EL (cell line): Measurements from ENCODE around the gene DYNLT1.
A peak's percentile ranks its signal among the peaks of the same experiment; 100 is the strongest.
"Not testable (repeated sequence)": the region's sequence is repeated elsewhere in the genome, so short reads cannot be mapped to it uniquely, and the experiment has no call there.

Experiments used
- DNase-seq: peaks from one replicate; pipeline ENCODE4 v3.0.0-alpha.2; 2016

Gene DYNLT1

GRCh38 chr6:158620963-158621693 lies 23.4 kb downstream of the DYNLT1 start:
- DNase-seq, result no peak

GRCh38 chr6:158619922-158620801 lies 24.4 kb downstream of the DYNLT1 start:
- no peak for DNase-seq

GRCh38 chr6:158618289-158618688 lies 26.3 kb downstream of the DYNLT1 start:
- DNase-seq, result not testable (repeated sequence)

- DNase-seq, result not testable (repeated sequence)
Observed at GRCh38 chr6:158614606-158615005, 29.9 kb downstream of the DYNLT1 start.

GRCh38 chr6:158611541-158612370 lies 32.8 kb downstream of the DYNLT1 start:
- DNase-seq, result no peak

- no peak for DNase-seq
Observed at GRCh38 chr6:158611039-158611438, 33.5 kb downstream of the DYNLT1 start.

- DNase-seq, result peak; percentile 12
Observed at GRCh38 chr6:158610319-158610968, 34.1 kb downstream of the DYNLT1 start.

- DNase-seq, result no peak
Observed at GRCh38 chr6:158609455-158610155, 34.9 kb downstream of the DYNLT1 start.

- DNase-seq, result no peak
Observed at GRCh38 chr6:158608221-158608620, 36.3 kb downstream of the DYNLT1 start.

GRCh38 chr6:158607411-158608170 lies 37.0 kb downstream of the DYNLT1 start:
- DNase-seq, result peak; percentile 29

GRCh38 chr6:158606935-158607334 lies 37.6 kb downstream of the DYNLT1 start:
- DNase-seq, result no peak

- not testable (repeated sequence) for DNase-seq
Observed at GRCh38 chr6:158606011-158606410, 38.5 kb downstream of the DYNLT1 start.

GRCh38 chr6:158605266-158605878 lies 39.2 kb downstream of the DYNLT1 start:
- peak; percentile 64 for DNase-seq

- DNase-seq, result no peak
Observed at GRCh38 chr6:158604048-158604406, 40.5 kb downstream of the DYNLT1 start.

GRCh38 chr6:158603261-158604047 lies 41.1 kb downstream of the DYNLT1 start:
- DNase-seq, result no peak

- no peak for DNase-seq
Observed at GRCh38 chr6:158599635-158600034, 44.9 kb downstream of the DYNLT1 start.

- DNase-seq, result no peak
Observed at GRCh38 chr6:158597565-158597964, 47.0 kb downstream of the DYNLT1 start.

- no peak for DNase-seq
Observed at GRCh38 chr6:158596861-158597260, 47.7 kb downstream of the DYNLT1 start.

- no peak for DNase-seq
Observed at GRCh38 chr6:158595223-158595622, 49.3 kb downstream of the DYNLT1 start.

- DNase-seq, result no peak
Observed at GRCh38 chr6:158593670-158594069, 50.9 kb downstream of the DYNLT1 start.
